HG02623 (cell line): ENCODE data around the gene BROX.
"Not testable (repeated sequence)": the region's sequence is repeated elsewhere in the genome, so short reads cannot be mapped to it uniquely, and the experiment has no call there.

ENCODE experiments used
- ATAC-seq: cut with Tn5 transposase; IDR thresholded peaks from one replicate; pipeline ENCODE4 v1.9.1; 2021; ENCODE audit warnings: moderate library complexity; ENCODE audit not compliant: unreplicated experiment

The BROX gene

GRCh38 chr1:222712253-222713090, at the start of gene BROX, which contains the start of gene AIDA:
TSS of gene BROX (plus strand) at chr1:222712564. CDS start at chr1:222715700, 3,136 bp downstream.
TSS of gene AIDA (minus strand) at chr1:222712491. CDS start at chr1:222712317, 174 bp downstream.
- ATAC-seq = peak; percentile 71

- ATAC-seq = no peak
Observed at GRCh38 chr1:222663431-222663934, 48.9 kb upstream of the BROX start.

- no peak for ATAC-seq
Observed at GRCh38 chr1:222665964-222666363, 46.4 kb upstream of the BROX start.

- not testable (repeated sequence) for ATAC-seq
Observed at GRCh38 chr1:222668184-222668583, 44.2 kb upstream of the BROX start.

- not testable (repeated sequence) for ATAC-seq
Observed at GRCh38 chr1:222669107-222669506, 43.3 kb upstream of the BROX start.

GRCh38 chr1:222670110-222670509, 42.3 kb upstream of the BROX start:
- ATAC-seq = no peak

GRCh38 chr1:222680080-222680479, 32.3 kb upstream of the BROX start:
- no peak for ATAC-seq

GRCh38 chr1:222691016-222691415, 21.3 kb upstream of the BROX start:
- no peak for ATAC-seq

GRCh38 chr1:222694927-222695326, 17.4 kb upstream of the BROX start:
- ATAC-seq = no peak

- ATAC-seq = no peak
Observed at GRCh38 chr1:222696741-222697140, 15.6 kb upstream of the BROX start.

- ATAC-seq = no peak
Observed at GRCh38 chr1:222697203-222697602, 15.2 kb upstream of the BROX start.

GRCh38 chr1:222697826-222698225, 14.5 kb upstream of the BROX start:
- no peak for ATAC-seq

- ATAC-seq = no peak
Observed at GRCh38 chr1:222702210-222702609, 10.2 kb upstream of the BROX start.

GRCh38 chr1:222704260-222704659, 8.1 kb upstream of the BROX start:
- no peak for ATAC-seq

GRCh38 chr1:222706815-222707214, 5.5 kb upstream of the BROX start:
- ATAC-seq = no peak

- ATAC-seq = no peak
Observed at GRCh38 chr1:222709700-222710153, 2.6 kb upstream of the BROX start.

GRCh38 chr1:222711319-222712252, 778 bp upstream of the BROX start:
- peak; percentile 23 for ATAC-seq

GRCh38 chr1:222713091-222713961, 962 bp downstream of the BROX start:
- peak; percentile 66 for ATAC-seq

GRCh38 chr1:222716393-222716792, 4.0 kb downstream of the BROX start:
- ATAC-seq = no peak

- ATAC-seq = no peak
Observed at GRCh38 chr1:222728746-222729145, 16.4 kb downstream of the BROX start.
